Mammary epithelial cell (primary cell): ENCODE data around the gene ANK2.

ENCODE experiments used
- EZH2 ChIP-seq: IDR thresholded peaks from 2 replicates; pipeline ENCODE4 v1.6.1; 2012; ENCODE audit warnings: low read length, inconsistent platforms, borderline replicate concordance
- TF ChIP-seq, protein P1 (sequence below), 2 donors: IDR thresholded peaks in 1 of 2; conservative IDR thresholded peaks in 1 of 2; 2 replicates each; pipeline ENCODE4 v1.5.1; 2011 to 2012; ENCODE audit warnings: inconsistent platforms in 2 of 2, low read length in 2 of 2, mild to moderate bottlenecking in 2 of 2, control low read depth in 1 of 2, low read depth in 1 of 2; ENCODE audit not compliant: insufficient read depth in 1 of 2; ENCODE audit errors: extremely low read depth in 1 of 2

DNA sequence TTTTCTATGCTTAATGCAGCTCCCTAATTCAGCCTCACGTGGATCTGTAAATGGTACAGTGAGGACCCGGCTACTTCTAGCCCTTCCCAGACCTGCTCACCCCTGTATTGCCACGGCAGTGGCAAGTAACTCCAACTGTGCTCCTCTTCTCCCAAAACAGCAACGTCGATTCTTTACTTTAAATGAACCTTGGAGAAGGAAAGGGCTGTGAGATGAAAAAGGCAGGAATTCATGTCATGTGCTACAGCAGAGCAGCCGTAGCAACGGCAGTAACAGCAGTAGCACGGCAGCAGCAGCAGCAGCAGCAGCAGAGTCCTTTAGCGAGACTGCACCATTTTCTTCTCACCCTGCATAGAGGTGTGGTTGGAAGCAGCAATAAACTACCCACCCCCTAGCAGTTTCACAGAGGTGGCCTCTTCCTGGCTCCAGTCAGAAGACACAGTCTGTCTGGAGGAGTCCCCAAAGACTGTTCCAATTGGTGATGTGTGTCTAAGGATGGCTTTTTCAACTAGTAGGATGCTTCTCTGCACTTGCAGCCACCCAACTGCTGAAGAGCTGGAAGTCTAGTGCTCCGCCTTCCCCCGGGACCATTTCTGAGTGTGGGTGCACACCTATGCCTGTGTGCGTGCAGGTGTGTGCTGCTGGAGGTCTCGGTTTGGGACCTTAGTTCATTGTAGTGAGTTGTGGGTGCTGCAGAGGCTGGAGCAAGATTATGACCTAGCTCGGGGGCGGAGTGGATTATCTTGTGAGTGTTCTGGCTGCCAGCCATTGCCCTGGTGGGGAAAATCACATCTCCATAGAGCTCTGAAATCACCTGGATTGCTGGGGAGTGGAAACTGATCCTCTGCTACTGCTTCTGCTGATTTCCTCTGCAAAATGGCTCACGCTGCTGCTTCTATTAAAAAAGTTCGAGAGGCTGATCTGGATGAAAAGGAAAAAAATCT lies 67.2 kb downstream of the ANK2 start:
- TF ChIP-seq, protein P1, sequence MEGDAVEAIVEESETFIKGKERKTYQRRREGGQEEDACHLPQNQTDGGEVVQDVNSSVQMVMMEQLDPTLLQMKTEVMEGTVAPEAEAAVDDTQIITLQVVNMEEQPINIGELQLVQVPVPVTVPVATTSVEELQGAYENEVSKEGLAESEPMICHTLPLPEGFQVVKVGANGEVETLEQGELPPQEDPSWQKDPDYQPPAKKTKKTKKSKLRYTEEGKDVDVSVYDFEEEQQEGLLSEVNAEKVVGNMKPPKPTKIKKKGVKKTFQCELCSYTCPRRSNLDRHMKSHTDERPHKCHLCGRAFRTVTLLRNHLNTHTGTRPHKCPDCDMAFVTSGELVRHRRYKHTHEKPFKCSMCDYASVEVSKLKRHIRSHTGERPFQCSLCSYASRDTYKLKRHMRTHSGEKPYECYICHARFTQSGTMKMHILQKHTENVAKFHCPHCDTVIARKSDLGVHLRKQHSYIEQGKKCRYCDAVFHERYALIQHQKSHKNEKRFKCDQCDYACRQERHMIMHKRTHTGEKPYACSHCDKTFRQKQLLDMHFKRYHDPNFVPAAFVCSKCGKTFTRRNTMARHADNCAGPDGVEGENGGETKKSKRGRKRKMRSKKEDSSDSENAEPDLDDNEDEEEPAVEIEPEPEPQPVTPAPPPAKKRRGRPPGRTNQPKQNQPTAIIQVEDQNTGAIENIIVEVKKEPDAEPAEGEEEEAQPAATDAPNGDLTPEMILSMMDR (conservative IDR thresholded peaks at IDR 0.05 in 1 of 2, IDR thresholded peaks at IDR 0.05 in 1 of 2; ENCODE audit: extremely low read depth in 1 of 2, insufficient read depth in 1 of 2, low read depth in 1 of 2, low read length in 2 of 2) = no peak
- no peak for TF ChIP-seq EZH2
